Embryonic facial prominence (tissue), 1 donor: ENCODE measurements around the gene CAVIN2.

Experiments used
- DNase-seq: peaks from one replicate; pipeline ENCODE4 v3.0.0-alpha.2; 2016; ENCODE audit errors: extremely low spot score

CAVIN2 gene, protein sequence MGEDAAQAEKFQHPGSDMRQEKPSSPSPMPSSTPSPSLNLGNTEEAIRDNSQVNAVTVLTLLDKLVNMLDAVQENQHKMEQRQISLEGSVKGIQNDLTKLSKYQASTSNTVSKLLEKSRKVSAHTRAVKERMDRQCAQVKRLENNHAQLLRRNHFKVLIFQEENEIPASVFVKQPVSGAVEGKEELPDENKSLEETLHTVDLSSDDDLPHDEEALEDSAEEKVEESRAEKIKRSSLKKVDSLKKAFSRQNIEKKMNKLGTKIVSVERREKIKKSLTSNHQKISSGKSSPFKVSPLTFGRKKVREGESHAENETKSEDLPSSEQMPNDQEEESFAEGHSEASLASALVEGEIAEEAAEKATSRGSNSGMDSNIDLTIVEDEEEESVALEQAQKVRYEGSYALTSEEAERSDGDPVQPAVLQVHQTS

GRCh38 chr2:191846515-191847476 is at the start of gene CAVIN2:
Gene CAVIN2 (minus strand): TSS chr2:191847088. CDS start chr2:191846925, 163 bp downstream.
- DNase-seq, result peak; percentile 70

DNA sequence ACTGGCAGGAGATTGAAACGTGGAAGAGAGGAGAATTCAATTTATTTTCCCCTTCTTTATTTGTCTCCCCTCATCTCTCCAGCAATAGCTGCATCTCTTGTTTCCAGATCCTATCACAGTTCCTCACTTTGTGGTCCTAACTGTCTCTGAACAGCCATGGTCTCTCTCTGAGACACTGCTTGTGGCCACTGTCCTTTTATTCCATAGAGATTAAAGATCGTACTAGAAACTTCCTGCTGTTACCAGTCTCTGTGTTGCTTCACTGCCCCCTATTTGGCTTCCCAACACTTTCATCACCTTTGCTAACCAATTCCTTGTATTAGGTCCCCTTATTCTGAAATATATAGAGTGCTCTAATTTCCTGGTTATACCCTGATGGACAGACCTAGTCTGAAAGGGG is 48.9 kb upstream of the CAVIN2 start:
- no peak for DNase-seq

- DNase-seq, result no peak
Measured at GRCh38 chr2:191895195-191895594, 48.3 kb upstream of the CAVIN2 start.

DNA sequence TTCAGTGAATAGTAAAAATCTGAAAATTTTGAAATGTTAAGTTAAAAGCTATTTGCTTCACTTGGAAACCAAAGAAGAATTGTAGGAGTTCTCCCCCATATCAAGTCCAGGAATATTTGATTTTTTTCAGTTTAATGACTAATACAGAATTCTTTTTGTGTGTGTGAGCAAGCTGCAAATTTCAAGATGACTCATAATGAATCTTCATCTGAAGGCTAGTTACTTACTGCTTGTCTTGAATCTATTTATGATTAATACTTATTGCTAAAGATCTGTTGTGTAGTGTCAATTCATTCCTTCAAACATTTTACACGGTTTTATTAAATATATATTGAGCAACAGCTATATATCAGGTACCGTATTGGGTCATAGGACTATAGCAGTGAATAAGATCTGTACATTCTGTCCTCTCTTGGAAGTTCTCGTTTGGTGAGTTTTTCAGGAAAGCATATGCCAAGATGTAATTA is 47.8 kb upstream of the CAVIN2 start:
- no peak for DNase-seq

GRCh38 chr2:191892391-191892790 is 45.5 kb upstream of the CAVIN2 start:
- no peak for DNase-seq

- DNase-seq, result no peak
Measured at GRCh38 chr2:191891656-191892055, 44.8 kb upstream of the CAVIN2 start.

- DNase-seq, result no peak
Measured at GRCh38 chr2:191889931-191890330, 43.0 kb upstream of the CAVIN2 start.

DNA sequence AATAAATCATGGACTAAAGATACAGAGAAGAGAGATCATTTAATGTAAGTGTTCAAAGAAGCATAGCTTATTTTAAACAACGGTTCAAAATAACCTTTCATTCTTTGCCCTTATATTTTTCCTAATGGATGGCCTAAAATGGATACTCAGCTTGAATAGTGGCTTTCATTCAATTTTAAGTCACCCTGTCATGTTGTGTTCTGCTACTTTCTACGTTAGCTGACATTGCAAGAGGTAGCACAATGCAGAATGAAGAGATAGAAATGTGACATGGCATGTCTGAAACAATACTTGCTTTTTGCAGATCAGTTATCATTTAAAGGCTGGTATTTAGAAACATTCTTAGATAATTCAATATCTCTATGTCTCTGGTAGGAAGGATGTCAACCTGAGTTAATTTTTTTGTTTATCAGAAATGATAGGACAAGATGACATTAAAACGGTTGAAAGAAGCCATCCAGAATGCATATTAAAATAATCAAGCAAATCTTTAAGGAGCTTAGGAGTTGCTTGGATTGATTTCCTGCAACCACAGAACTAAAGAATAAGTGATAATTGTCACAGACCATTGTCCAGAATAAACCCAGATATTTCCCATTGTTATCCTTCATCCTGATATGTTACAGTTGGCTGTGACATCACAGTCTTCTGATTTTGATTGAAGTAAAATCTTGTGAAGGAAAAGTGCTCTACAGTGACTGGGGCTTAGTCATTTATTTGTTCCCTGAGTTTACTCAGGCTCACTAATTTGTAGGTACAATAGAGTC is 41.7 kb upstream of the CAVIN2 start:
- DNase-seq, result no peak

DNA sequence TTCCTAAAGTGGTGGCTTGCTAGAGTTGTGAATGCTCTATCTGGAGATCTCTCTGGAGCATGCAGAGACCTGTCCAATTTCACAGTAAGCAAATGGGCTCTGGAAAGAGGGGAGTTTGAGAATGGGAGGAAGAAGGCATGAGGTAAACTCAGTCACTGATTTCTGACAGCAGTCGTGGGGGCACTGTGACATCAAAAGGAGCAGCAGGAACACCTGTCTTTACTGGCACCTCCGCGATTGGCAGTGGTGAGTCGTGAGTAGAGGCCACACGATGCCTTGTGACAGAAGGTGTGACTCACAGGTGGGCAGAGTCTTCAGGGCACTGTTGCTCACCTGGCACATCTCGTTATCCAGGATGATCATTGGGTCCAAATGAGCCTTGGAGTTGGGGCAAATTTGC is 38.8 kb upstream of the CAVIN2 start:
- DNase-seq, result no peak

GRCh38 chr2:191885098-191885497 is 38.2 kb upstream of the CAVIN2 start:
- DNase-seq, result no peak

GRCh38 chr2:191881982-191882816 is 35.3 kb upstream of the CAVIN2 start:
- DNase-seq, result no peak

DNA sequence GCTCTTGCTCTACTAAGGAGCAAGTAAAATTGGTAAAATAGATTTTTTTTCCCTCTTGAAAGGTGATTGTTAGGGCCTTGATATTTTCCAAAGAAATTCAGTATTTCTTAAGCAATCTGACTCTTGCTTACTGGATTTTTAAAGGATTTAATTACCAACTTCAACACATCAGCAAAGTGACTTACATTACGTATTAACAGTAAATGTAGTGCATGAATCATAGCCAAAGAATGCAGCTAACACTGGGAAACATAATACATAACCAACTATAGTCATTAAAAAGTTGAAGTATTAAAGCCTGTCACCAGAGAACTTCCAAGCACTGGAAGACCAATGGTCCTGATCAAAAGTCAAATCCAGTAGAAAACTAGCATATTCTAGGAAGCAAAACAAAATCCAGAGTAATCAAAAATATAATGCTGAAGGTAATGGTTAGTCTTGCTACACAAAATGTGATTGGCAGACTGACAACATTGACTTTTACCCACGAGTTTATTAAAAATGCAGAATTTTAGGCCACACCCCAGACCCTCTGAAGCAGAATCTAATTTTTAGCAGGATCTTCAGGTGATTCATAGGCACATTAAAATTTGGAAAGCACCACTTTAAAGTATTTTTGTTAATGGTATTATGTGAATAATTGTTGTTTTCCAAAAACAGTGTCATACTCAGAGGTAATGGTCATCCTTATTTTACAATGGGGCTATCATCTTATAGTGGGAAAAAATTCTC is 31.8 kb upstream of the CAVIN2 start:
- no peak for DNase-seq

GRCh38 chr2:191877875-191878274 is 31.0 kb upstream of the CAVIN2 start:
- no peak for DNase-seq

DNA sequence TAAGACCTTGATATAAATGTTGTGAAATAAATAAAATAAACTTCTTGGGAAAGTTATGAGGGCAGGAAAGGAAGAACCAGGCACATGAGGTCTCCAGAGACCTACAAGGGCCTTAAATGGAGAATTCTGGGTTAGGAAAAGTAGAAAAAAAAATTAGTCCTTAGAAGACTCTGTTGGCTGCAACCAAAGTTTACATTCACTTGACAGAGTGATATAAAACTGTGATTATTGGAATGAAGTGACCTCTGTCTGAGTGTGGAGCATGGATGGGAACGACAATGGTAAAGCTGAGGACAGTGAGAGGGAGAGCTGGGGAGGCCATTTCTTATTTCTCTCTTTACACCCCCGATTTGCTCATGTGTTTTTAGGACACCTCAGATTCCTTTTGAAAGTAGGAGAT is 29.0 kb upstream of the CAVIN2 start:
- DNase-seq, result no peak

DNA sequence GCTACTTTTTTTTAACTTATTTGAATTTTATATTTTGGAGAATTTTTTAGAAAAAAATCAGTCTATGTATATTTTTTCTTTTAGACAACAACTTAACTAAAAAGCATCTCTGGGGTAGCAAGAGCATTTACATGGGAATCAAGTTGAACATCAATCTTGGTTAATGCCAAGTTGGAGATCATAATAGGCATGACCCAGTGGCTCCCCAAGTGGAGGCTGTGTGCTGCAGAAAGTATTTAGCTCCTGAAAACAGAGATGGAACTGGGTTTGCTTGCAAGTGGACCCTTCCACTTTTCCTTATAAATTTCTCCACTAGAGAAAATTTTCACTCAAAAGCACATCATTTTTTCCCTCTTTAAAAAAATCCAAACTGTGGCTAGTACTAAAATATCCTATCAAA is 23.9 kb upstream of the CAVIN2 start:
- no peak for DNase-seq

GRCh38 chr2:191869781-191870180 is 22.9 kb upstream of the CAVIN2 start:
- DNase-seq, result no peak

DNA sequence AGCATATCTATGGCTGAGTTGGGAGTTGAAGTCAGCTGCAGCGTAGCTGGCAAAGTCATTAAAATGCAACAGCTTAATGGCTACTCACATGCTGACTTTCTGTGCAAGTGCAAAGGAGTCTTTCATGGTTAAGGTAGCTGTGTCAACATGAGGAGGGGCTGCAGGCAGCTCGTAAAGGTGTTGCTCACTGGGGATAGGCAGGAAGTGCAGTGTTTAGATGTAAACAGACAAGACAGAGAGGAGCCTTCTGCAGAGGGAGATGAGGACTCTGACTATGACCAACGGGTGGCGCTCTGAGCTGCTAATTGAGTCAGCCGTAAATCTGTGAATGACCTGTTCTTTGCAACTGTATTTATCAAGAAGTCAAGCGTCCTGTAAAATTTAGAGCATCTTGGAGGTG is 22.3 kb upstream of the CAVIN2 start:
- DNase-seq, result no peak

DNA sequence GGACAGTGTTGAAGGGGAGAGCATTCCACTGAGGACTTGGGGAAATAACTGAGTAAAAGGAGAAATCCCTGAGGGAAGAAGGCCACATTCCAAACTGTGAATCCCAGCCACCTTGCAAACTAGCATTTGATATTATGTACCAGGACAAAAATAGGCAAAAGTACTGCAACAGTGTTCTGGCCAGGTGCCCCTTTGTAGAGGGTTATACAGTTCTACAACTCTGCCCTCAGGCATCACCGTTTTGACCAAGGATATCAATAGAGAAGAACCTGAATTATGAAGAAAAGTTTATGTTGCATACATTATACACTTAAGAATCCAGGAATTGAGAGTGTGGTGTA is 20.6 kb upstream of the CAVIN2 start:
- DNase-seq, result no peak

- DNase-seq, result no peak
Measured at GRCh38 chr2:191866675-191867506, 20.0 kb upstream of the CAVIN2 start.
